KMS-11 (cell line): ENCODE measurements around the gene GDAP1L1.

Source experiments
- H2AFZ ChIP-seq: fragments of 200-600 bp; sonication (generic); 2 replicates; pipeline ENCODE4 v1.6.1; 2016; ENCODE audit warnings: antibody characterized with exemption, mixed run types, low read depth
- H3K27ac ChIP-seq: fragments of 200-600 bp; sonication (generic); 2 replicates; pipeline ENCODE4 v1.6.1; 2016; ENCODE audit warnings: mild to moderate bottlenecking, mixed run types
- H3K27me3 ChIP-seq: fragments of 200-600 bp; sonication (generic); 2 replicates; pipeline ENCODE4 v1.6.1; 2017; ENCODE audit warnings: mild to moderate bottlenecking, low read depth, mixed run types, moderate library complexity; ENCODE audit not compliant: insufficient read depth
- H3K36me3 ChIP-seq: fragments of 200-600 bp; sonication (generic); 2 replicates; pipeline ENCODE4 v1.6.1; 2017; ENCODE audit warnings: mild to moderate bottlenecking, mixed run types; ENCODE audit not compliant: insufficient read depth
- H3K4me1 ChIP-seq: fragments of 200-600 bp; sonication (generic); 2 replicates; pipeline ENCODE4 v1.6.1; 2016; ENCODE audit warnings: mild to moderate bottlenecking, low read depth, mixed run types; ENCODE audit not compliant: poor library complexity, severe bottlenecking
- H3K4me2 ChIP-seq: fragments of 200-600 bp; sonication (generic); 2 replicates; pipeline ENCODE4 v1.7.0; 2016; ENCODE audit warnings: mild to moderate bottlenecking, mixed run types
- H3K4me3 ChIP-seq: fragments of 200-600 bp; sonication (generic); IDR thresholded peaks from 2 replicates; pipeline ENCODE4 v1.6.1; 2017; ENCODE audit warnings: low read depth, low read length, mixed read lengths; ENCODE audit not compliant: insufficient read depth
- H3K79me2 ChIP-seq: fragments of 200-600 bp; sonication (generic); 2 replicates; pipeline ENCODE4 v1.6.1; 2016; ENCODE audit warnings: low read depth, mixed run types; ENCODE audit not compliant: insufficient read depth
- H3K9ac ChIP-seq: fragments of 200-600 bp; sonication (generic); 2 replicates; pipeline ENCODE4 v1.6.1; 2016; ENCODE audit warnings: mild to moderate bottlenecking, mixed run types
- H4K20me1 ChIP-seq: fragments of 200-600 bp; sonication (generic); 2 replicates; pipeline ENCODE4 v1.6.1; 2016; ENCODE audit warnings: mild to moderate bottlenecking, mixed run types; ENCODE audit not compliant: insufficient read depth
- CTCF ChIP-seq: fragments of 200-600 bp; sonication (generic); conservative IDR thresholded peaks from 2 replicates; pipeline ENCODE4 v1.6.1; 2017; ENCODE audit warnings: low read depth, mild to moderate bottlenecking, antibody characterized with exemption, low read length, moderate library complexity, mixed read lengths

Gene GDAP1L1

GRCh38 chr20:44271915-44272663 is 25.0 kb downstream of the GDAP1L1 start:
- no peaks in the 10 kb centered on the region for H3K79me2 ChIP-seq
- TF ChIP-seq CTCF: 0 out of 2 replicates have a peak, but pooled peaks have one; percentile 27
- no peaks in the 10 kb centered on the region for H4K20me1 ChIP-seq
- no peak overlapping the region for H3K27ac ChIP-seq
- no peaks in the 10 kb centered on the region for H3K4me1 ChIP-seq
- H3K4me2 ChIP-seq: no peak overlapping the region
- no peak overlapping the region for H3K4me3 ChIP-seq
- no peak overlapping the region for H2AFZ ChIP-seq
- no peak overlapping the region for H3K9ac ChIP-seq
- no peaks in the 10 kb centered on the region for H3K27me3 ChIP-seq
- H3K36me3 ChIP-seq: no peaks in the 10 kb centered on the region

- Histone ChIP-seq H3K27me3 (no peaks in the 10 kb centered on the region), H3K4me2 (no peak overlapping the region), H3K79me2 (no peaks in the 10 kb centered on the region), H2AFZ (no peak overlapping the region), H3K36me3 (no peaks in the 10 kb centered on the region), H4K20me1 (no peaks in the 10 kb centered on the region), H3K27ac (no peak overlapping the region), H3K9ac (no peak overlapping the region), H3K4me1 (no peaks in the 10 kb centered on the region), H3K4me3 (no peak overlapping the region)
- TF ChIP-seq CTCF: no peak
Measured at GRCh38 chr20:44273231-44274215, 26.4 kb downstream of the GDAP1L1 start.

DNA sequence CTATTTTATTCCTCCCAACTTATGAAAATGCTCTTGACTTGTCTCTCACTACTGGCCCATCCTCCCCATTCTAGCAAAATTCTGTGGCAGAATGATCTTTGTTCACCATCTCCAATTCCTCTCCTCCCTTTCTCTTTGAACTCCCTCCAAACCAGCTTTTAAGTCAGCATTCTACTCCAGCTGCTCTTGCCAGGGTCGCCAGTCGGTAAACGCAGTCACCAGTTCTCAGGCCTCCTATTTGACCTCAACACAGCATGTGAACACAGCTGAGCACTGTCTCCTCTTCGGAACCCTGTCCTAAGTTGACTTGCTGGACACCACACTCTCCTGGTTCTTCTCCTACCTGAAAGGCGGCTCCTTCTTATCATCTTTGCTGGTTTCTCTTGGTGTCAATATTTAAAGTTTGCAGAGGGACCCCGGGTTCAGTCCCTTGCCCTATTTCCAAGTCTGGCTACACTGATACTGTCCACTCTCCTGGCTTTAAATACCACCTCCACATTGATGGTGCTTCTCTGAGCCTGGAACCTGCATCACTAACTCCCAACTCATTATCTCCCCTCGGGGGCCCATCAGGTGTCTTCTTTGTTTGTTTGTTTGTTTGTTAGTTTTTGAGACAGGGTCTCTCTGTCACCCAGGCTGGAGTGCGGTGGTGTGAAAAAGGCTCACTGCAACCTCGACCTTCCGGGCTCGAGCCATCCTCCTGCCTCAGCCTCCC is 27.4 kb downstream of the GDAP1L1 start:
- TF ChIP-seq CTCF: no peak
- Histone ChIP-seq H3K9ac (no peak overlapping the region), H2AFZ (no peak overlapping the region), H3K4me3 (no peak overlapping the region), H3K79me2 (no peaks in the 10 kb centered on the region), H3K4me1 (no peaks in the 10 kb centered on the region), H4K20me1 (no peaks in the 10 kb centered on the region), H3K4me2 (no peak overlapping the region), H3K36me3 (no peaks in the 10 kb centered on the region), H3K27ac (no peak overlapping the region), H3K27me3 (no peaks in the 10 kb centered on the region)

GRCh38 chr20:44279228-44279627 is 32.1 kb downstream of the GDAP1L1 start:
- Histone ChIP-seq H3K27ac (no peak overlapping the region), H3K27me3 (no peaks in the 10 kb centered on the region), H3K79me2 (no peaks in the 10 kb centered on the region), H3K9ac (no peak overlapping the region), H2AFZ (no peak overlapping the region), H3K4me3 (no peak overlapping the region), H3K4me1 (no peaks in the 10 kb centered on the region), H4K20me1 (no peaks in the 10 kb centered on the region), H3K4me2 (no peak overlapping the region), H3K36me3 (no peaks in the 10 kb centered on the region)
- TF ChIP-seq CTCF: no peak
